GM19468 (cell line): ENCODE measurements around the gene DEPP1.

Experiments
- ATAC-seq: cut with Tn5 transposase; IDR thresholded peaks from one replicate; pipeline ENCODE4 v1.9.1; 2021; ENCODE audit warnings: mild to moderate bottlenecking, moderate library complexity, moderate number of reproducible peaks; ENCODE audit not compliant: unreplicated experiment; ENCODE audit errors: extremely low read depth

DEPP1 gene

DNA sequence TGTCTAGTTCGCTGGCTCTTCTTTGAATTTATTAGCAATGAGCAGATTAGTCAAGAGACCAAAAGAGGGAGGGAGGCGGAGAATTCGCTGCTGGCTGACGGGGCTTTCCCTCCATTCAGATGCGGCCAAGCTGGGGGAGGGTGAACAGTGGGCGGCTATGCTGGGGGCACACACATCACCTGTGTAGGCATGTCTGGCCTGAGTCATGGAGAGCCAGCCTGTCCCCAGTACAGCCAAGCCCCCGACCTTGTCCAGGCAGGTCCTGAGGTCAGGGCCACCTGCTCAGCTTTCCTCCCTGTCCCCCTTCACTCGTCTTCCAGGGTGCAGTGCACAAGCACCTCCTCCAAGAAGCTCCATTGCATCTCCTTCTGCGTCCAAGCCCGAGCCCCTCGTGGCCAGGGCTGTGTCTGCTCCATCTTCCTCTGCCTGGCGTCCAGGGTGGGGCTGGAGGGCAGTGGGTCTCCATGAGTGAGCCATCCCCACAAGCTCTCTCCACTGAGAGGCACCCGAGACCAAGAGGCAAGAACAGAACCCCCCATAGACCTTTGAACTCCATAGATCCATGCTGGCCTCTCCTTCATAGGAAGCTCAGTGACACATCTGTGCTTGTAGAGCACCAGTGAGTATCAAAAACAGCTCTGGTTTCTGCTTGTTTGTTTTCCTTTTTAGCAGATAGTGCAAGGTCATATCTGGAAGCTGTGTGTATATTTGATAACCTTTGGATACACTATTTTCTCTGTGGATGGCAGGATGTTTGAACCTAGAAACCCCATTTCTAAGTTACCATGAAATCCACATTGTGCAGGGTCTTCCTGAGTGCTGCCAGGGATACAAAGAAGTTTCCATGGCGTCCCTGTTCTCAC, 1.9 kb upstream of the DEPP1 start:
- no peak for ATAC-seq

DNA sequence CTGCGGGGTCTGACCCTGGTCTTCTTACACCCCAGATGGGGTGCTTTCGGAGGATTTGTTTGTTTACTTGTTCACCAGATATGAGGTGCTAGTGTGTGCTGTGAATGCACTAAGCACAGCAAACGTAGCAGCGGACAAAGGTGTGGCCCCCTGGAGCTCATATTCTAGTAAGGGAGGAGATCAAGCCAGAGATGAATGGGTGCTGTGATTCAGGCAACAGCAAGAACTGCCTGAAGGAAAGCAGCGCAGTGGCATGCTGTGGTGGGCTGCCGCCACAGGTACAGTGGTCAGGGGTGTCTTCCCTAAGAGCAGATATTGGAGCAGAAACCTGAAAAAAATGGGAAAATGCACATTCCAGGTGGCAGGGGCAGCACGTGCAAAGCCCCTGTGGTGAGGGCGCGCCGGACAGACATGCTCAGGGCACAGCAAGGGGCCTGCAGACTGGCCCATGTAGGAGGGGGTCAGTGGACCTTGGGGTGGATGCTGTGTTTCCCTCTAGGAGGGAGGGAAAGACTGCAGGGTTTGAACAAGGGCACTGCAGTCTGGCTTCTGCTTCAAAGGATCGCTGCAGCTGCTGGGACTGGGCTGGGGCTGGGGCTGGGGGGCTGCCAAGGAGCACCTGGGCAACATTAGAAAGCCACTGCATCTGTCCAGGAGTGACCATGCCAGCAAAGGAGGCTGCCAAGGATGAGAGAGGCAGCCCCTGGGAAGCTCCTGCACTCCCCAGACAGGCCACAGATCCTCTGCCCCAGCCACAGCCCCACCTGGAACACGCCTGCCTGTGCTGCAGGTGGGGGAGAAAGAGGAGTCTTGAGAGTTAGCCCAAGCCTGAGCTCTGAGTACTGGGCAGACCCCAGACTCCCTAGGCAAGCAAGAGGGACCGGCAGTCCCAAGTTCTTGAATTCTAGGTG, 927 bp upstream of the DEPP1 start:
- ATAC-seq: no peak

DNA sequence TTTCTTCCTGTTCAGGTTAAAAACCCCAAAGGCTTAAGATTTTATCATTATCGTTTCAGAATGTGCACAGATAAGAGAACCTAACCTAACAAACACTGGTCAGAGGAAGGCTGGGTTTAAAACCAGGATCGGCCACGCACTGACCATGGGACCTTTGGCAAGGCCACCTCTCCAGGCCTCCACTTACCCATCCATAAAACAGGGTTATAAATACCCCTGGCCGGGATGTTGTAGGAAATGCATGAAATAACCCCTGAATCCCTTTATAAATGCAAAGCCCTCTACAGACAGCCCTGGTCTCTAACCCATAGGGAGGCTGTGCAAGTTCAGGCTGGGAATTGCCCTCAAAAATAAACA, 418 bp downstream of the DEPP1 start:
- no peak for ATAC-seq

DNA sequence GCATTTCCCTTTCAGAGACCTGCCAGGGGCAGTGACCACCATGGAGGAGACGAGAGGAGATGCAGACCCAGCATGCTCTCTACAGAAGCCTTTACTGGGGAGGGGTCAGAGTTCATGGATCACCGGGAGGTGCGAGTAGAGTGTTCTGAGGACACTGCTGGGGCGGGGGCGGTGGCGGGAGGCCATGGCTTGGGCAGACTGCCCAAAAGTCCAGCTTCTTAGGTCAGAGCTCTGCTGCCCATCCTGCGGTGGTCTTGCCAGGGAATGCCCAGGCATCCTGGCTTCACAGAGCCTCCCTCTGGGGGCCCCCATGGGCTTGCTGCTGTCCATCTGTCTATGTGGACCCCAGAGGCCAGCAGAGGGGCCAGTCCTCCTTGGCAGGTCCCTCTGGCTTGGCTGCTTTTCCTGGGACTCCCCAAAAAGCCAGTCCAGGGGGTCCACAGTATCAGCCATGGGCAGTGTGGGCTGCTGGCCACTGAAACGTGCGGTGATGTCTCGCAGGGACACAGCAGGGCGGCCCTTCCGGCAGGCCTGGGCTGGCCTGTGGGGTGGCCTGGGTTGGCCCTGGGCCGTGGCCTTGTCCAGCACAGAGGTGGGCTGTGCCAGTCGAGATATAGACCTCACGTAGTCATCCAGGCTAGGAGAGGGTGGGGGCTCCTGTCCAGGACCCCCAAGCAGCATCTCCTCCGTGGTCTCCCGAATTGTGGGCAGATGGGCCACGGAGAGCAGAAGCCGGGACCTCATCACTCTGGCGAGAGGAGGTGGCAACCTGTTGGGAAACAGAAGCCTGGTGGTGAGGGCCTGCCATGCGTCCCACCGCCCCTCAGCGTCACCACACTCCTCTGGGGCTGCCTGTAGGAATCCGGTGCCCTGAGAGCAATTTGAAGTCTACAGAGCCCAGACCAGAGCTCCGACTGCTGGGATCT, 1.1 kb downstream of the DEPP1 start:
- ATAC-seq: no peak

DNA sequence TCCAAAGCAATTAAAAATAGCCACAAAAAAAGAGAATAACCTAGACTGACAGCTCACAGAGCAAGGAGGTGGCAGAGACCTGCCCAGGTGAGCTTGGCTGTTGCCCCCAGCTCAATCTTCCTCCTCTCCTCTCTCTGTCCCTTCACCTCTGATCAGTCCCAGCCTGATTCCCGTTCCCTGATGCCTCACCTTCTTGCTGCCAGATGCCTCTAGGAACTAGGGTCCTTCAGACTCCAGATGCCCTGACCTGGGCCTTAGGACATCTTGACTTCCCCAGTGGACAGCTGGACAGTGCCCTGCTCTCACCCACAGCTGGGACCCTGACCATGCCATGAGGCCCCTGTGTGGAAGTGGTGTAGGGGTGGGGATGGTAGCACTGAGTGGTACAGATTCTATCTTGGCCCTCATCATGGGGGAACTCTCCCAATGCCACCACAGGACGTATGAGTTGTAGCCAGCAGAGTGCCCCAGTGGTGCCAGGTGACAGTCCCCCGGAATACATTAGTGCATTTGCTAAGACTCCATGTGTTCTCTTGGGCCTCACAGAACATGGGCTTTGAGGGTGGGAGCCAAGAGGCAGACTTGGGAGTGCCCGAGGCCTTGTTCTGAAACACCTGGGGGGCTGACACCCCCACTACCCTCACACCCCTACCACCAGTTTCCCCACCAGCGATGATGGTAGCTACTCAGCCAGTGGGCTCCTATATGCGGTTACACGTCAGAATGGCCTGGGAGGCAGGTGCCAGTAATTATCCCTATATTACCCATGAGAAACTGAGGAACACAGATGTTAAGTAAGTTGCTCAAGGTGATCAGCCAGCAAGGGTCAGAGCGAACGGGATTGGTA, 2.0 kb downstream of the DEPP1 start:
- no peak for ATAC-seq

DNA sequence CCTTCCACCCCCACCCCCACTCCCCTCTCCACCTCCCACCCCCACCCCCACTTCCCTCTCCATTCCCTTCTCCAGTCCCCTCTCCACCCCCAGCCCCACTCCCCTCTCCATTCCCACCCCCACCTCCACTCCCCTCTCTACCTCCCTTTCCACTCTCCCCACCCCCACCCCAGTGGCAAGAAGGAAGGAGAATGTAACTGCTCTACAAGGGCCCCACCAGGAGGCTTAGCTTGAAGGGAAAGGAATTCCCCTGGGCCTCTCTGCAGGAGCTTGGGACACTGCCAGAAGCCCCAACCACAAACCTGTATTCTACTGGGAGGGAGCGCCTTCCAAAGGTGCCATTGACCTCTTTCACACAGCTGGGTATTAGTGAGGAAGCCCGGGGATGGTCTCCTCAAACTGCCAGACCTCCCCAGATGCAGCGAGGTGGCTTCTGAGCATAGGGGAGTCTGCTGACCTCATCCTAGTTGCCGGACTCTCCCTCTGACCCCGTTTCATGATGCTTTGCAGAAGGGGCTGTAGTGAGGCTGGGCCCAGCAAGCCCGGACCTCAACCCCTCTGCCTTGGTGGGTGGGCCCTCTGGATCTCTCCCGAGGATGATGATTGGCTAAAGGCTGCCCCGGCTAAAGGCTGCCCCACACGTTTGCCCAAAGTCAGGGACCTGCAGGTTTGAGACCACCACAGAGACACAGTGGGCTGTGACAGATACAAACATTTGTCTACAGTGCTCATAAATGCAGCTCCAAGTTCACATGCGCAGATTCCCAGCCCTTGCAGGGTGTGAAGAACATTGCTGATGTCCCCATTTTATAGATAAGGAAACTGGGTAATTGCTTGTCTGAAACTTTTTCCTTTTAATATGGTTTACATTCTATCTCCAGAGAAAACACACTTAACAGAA, 2.9 kb downstream of the DEPP1 start:
- no peak for ATAC-seq

DNA sequence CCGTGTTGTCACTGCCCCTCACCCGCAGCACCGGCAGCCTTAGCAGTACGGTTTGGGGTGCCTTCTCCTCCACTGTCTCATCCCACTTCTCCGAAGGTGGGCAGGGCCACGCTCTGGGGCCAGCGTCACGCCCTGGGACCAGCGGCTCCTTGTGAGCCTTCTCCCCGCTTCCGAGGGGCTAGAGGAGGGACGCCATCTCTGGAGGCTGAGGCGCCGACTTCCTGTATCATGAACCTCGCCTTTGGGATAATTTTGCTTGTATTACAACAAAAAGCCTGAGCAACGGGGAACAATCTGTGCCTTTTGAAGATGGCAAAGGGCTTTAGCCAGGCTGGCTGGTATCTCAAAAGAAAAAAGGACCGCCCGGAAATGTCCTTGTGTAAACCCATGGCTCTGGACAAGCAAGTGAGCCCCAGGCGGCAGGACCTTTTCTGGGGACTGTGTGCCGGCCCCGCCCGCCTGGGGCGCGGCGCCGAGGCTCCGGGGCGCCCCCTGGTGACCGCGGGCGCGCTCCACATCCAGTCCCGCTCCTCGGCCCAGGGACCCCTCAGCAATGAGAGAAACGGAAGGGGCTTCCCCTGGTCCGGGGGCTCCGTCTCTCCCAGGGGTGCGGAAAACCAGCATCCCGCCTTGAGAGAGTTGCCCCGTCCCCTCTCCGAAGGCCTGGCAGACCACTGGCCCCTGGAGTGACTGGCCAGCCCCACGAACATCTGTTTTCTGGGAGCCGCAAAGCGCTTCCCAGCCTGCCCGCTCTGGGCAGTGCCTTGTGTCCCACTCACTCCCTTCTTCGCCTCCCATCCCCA, 3.8 kb downstream of the DEPP1 start:
- peak; percentile 78 for ATAC-seq

DNA sequence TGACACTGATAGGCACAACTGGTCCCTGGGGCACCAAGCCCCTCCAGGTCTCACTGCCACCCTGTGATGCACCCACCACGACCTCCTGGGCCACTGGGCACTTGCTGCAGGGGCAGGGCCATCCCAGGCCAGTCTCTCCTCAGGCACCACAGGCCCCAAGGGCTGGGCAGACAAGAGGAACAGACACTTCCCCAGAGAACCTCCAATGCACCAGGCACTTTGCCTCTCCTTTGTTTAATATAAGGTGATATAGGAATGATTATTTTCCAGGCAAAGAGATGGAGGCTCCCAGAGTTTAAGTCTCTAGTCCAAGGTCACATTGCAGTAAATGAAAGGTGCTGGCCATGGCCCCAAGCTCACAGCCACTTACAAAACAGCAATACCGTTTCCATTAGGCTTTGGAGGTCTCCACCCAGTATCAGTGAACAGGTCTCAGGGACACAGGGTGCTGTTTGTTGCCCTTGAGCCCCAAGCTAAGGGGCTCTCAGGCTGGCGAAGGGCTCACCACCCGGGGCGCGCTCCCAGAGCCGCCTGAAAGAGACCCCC, 4.5 kb downstream of the DEPP1 start:
- no peak for ATAC-seq

DNA sequence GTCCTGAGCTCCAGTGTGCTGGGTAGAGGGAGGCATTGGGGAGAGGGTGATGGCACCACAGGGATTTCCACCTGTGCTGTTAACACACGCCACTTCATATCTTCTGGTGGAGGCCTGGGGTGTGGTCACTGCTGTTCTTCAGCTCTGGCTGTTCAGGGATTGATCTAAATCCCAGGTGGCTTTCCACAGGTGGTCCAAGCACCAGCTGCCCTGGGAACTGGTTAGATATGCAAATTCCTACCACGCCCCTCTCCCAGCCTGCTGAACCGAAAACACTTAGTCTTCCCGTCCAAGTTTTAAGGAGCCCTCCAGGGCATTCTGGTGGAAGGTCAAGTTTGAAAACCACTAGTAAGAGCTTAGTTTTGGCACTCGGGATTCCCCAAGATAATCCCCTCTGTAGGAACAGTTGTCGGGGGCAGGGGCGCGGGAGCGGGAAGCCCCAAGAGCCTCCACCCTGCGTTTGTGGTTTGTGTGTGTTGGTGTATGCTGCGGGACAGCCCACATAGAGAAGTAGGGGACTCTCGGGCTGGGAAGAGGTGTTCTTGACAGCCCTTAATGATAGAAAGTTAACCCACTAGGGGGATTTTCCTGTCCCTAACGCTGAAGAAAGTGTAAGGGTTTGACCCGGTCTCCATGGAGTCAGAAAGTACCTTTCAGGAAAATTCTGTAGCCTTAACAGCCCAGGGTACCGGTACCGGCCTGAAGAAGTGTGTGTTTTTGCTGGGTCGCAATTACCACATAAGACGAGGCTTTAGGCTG, 5.1 kb downstream of the DEPP1 start:
- ATAC-seq: no peak

DNA sequence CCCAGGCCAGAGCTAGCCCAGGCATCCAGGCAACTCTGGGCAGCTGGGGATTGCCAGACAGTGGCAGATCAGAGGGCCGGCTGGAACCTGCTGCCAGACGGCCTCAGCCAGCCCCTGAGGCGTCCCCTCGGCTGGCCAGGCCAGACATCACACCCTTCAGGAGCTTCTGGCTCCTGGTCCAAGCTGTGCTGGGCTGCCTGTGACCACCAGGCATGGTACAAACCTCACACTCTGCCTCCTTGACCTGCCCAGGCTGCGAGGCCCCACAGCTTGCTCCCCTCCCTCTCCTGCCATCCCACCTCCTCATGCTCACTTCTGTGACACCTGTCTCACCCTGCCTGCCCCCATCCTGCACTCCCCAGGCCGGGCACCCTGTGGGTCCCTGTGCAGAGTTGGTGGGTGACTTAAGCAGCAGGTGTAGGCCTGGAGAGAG, 5.7 kb downstream of the DEPP1 start:
- ATAC-seq: no peak

DNA sequence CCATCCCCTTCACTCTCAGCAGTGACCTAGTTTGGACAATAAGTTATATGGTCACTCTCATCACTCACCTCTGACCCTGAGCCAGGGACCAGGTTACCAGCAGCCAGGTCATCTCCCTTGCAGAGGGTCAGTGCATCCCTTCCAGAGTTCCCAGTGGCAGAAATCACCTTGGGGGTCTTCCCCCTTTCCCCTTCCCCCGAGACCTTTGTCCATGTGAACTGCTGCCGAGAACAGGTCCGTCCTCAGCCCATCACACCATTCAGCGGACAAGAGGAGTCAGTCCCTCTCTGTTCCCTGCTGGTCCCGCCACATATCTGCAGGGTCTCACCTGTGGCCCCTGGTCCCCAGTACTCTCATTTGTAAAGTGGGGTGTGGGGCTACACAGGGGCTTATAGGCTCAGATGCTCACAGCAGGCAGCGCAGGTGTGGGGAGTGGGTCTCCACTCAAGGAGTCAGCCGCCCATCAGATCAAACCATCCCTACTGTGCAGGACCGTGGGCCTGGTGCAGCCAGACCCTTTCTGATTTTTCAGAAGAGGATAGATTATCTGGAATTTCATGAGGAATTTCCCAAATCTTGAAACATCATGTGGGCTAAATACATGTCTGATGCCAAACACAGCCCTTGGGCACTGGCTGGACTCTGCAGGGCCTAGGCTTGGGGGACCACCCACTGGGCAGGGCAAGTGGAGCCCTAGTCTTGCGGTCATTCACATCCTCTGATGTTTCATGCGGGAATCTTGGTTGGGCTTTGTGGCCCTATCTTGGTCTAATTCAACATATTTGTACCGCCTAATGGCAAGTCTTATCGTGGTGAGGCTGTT, 6.5 kb downstream of the DEPP1 start:
- ATAC-seq: no peak

DNA sequence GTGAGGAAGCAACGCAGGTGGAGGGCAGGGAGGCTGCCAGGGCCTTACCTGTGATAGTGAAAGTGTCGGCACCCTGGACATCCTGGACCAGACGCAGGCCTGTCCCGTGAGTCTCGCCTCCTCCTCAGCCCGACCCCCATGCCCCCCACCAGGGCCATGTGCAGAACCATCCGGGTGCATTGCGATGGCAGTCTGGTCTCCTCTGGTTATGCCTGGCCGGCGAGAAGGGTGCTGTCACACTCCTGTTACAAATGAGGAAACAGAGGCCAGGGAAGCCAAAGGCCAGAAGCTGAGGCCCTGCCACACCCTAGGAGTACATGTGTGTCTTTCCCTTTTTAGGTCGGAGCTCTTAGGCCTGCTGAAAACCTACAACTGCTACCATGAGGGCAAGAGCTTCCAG, 7.2 kb downstream of the DEPP1 start:
- no peak for ATAC-seq

DNA sequence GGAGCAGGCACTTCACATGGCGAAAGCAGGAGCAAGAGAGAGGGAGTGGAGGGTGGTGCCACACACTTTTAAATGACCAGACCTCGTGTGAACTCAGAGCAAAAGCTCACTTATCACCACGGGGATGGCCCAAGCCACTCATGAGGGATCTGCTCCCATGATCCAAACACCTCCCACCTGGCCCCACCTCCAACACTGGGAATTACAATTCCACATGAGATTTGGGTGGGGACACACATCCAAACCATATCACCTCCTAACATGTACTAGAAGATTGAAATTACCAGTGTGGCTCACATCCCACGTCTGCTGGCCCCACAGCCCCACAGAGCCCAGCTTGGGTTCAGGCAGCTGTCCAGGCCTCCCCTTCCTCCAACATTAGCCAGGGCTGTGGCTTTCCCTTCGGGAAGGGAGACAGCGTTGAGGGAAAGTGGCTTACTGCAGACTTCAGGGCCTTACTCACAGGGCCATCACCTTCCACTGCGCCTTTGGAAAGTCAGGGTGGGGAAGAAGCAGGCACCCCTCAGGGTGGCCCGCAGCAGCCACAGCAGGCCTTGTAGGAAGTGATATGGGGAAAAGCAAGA, 7.7 kb downstream of the DEPP1 start:
- no peak for ATAC-seq

DNA sequence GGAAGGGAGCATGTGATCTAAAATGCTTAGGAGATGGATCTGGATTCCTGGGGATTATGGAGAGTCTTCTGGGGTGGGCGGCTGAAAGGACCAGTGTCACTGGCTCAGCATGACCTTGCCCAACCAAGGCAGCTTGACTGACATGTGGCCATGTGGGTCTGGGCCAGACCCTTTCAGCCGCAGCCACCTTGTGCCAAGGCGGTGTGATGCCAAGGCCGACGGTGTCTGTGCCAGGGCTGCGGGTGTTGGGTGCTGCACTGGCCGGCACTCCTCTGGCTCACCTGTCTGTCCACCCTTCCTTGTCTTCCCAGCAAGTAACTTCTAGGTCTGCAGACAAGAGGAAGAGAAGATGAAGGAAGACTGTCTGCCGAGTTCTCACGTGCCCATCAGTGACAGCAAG, 8.8 kb downstream of the DEPP1 start:
- ATAC-seq: no peak
